NK-92 treated with Interleukin-12 subunit alpha and Interleukin-12 subunit beta, amount 100 ng/mL, for 24 hours (cell line): Measurements from ENCODE around the gene NEURL1.

Experiments used
- DNase-seq: peaks from one replicate; lab custom pipeline; 2025; lab: John Stamatoyannopoulos, UW

Gene NEURL1

DNA sequence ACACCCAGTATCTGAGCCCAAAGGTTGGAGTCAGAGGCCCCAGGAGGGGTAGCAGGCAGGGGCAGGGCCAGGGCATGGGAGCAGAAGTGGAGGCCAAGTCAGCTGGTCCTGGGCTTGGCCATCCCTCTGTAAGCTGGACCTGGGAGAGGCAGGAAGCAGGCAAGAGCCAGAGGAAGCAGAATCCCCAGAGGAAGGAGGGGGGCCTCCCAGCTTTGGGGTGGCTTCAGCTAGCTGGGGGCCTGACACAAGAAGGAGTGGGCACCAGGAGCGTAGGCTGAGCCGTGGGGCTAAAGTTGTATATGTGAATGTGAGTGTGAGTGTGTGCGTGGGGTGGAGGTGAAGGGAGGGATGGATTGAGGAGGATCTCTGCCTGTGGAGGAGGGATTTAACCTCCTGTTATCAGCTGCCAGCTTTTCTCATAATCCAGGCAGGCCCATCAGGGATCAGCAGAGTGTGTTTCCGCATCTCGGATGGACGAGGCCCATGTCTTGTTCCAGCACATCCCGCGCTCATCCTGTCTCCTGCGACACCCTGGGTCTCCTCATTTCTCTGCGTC, 54.0 kb downstream of the NEURL1 start:
- DNase-seq: no peak

- no peak for DNase-seq
Observed at GRCh38 chr10:103548006-103548405, 54.5 kb downstream of the NEURL1 start.

DNA sequence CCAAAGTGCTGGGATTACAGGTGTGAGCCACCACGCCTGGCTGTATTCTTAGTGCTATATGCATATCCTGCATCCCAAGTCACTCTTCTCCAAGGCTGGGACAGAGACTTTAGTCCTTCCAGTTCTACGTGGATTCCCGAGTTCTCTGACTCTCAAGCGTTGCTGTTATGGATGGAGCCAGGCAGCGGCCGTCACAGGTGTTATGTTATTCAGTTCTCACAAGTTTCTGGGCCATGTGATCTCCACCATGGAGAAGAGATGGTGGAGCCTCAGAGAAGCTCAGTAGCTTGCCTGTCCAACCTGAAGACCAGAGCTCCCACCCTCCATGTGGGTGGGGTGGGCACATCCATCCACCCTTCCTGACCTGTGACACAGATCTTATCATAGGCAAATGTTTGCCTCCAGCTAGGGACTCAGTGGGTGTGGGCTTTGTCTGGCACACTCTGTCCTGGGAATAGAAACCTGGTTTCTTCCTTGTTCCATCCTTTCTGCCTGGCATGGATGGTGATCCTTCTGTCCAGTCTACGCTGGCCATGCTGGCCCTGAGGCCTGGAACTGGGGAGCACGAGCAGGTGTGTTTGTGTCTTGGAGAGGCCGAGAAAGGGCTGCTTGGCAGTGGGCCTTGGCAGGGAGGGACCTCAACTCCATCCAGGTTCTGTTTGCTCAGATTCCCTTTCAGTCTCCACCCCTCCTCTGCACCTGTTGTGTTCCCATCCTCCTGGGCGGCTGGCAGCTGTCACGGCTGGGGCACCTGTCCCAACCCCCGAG, 55.3 kb downstream of the NEURL1 start:
- no peak for DNase-seq

- DNase-seq: no peak
Observed at GRCh38 chr10:103549349-103549685, 55.8 kb downstream of the NEURL1 start.

DNA sequence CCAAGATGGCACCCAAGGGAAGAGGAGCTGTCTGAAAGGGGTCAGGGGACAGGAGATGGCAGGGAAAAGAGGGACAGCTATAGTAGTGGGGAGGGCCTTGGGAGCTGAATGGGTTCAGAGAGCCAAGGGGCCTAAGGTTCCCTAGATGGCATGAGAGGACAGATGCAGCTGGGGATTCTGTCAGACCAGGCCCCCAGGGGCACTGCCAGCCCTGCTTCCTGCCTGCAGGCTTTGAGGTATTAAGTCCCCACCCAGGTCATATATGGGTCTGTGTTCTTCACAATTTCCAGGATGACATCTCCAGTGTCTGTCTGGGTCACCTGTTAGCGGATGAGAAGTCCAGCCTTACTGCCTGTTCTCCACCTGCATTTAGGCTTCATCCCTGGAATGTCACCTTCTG, 56.7 kb downstream of the NEURL1 start:
- DNase-seq: no peak

DNA sequence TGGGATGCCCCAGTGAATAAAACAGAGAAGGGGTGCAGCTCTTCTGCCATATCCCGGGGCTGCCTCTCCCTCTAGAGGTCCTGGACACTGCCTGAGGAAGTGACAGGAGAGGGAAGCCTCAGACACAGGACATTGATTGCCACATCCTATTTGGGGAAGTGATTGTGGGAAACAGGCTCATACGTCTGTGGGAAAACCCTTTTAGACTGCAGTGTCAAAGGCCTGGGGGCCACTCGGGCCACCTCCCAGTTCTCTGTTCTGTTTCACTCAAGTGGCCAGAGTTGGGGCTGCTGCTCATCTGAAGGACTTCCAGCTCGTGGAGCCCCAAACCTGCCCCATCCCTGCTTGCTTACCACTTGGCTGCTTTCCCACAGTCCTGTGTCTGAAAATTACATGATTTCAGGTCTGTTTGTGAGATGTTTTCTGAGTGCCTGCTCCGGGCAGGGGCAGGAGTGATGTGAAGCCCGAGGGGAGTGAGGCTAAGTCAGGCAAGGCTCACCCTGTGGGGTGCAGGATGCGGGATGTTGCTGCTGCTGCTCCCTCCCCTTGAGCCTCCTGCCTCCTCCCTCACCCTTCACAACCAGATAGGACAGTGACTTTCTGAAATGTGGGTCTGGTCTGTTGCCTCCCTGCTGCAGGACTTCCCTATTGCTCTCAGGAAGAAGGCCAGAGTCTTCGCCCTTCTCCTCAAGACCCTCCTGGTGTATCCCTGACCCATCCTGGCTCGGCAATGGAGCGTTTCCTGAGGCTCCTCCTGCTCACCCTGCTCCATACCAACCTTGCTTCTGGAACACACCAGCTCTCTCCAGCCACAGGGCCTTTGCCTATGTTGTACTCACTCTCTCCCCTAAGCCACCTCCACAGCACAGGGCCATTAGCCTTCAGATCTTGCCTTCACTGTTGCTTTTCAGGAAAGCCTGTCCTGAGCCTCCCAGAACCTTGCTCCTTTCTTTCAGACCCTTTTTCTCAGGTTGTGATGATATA, 58.4 kb downstream of the NEURL1 start:
- no peak for DNase-seq

GRCh38 chr10:103552856-103553742, 59.6 kb downstream of the NEURL1 start:
- DNase-seq: no peak

GRCh38 chr10:103553743-103554487, 60.4 kb downstream of the NEURL1 start:
- DNase-seq: no peak

GRCh38 chr10:103554488-103555324, 61.2 kb downstream of the NEURL1 start:
- no peak for DNase-seq

- DNase-seq: no peak
Observed at GRCh38 chr10:103555325-103555649, 61.8 kb downstream of the NEURL1 start.

GRCh38 chr10:103555712-103556111, 62.2 kb downstream of the NEURL1 start:
- DNase-seq: no peak

- no peak for DNase-seq
Observed at GRCh38 chr10:103556383-103557007, 63.0 kb downstream of the NEURL1 start.

GRCh38 chr10:103557455-103557854, 64.0 kb downstream of the NEURL1 start:
- DNase-seq: no peak

DNA sequence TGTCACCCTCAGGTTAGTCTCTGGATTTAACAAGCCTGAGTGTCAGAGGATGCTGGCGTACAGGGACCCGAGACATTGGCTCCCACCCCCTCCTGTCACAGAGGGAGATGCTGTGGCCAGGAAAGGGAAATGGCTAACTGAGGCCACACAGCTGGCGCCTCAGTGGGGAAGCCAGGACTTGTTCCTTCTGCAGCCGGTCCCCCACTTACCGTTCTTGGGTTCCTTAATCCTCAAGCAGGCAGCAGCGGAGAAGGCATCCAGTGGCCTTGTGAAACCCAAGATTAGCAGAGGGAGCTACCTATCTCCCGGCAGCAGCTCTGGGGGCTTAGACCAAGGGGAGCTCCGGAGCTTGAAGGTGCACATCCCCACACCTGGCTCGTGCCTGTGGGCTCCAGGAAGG, 65.4 kb downstream of the NEURL1 start:
- no peak for DNase-seq

- no peak for DNase-seq
Observed at GRCh38 chr10:103559776-103560175, 66.3 kb downstream of the NEURL1 start.

DNA sequence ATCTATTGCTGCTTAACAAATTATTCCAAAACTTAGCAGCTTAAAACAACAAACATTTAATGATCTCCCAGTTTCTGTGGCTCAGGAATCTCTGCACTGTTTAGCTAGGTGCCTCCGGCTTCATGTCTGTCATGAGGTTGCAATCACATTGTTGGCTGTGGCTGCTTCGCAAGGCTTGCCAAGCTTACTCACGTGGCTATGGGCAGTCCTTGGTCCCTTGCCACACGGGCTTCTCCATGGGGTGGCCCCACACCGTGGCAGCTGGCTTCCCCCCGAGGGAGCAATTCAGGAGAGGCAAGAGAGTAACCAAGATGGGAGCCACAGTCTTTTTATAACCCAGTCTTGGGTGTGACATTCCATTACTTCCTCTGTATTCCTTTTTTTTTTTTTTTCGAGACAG, 67.4 kb downstream of the NEURL1 start:
- DNase-seq: no peak

GRCh38 chr10:103562383-103562782, 68.9 kb downstream of the NEURL1 start:
- DNase-seq: no peak

- no peak for DNase-seq
Observed at GRCh38 chr10:103563231-103564115, 70.0 kb downstream of the NEURL1 start.

- DNase-seq: no peak
Observed at GRCh38 chr10:103564116-103564501, 70.6 kb downstream of the NEURL1 start.
